Endothelial cell of umbilical vein (primary cell): Measurements from ENCODE around the gene SLC25A45. TPM values are rescaled to one million over a fixed set of nuclear protein-coding genes. Genes with fewer than 3 reads are reported as not detected.

ENCODE experiments used
- BruUV-seq: library from RNA; stranded (reverse); fragments of 400-500 nt; replicated peaks from 2 replicates; lab custom pipeline; 2021; lab: Mats Ljungman, UMichigan
- CTCF ChIA-PET: fragments of 300-600, 350-600 bp; sonication (Branson Sonifier 250); formaldehyde crosslinking; loops from one replicate; lab custom pipeline; 2021; ENCODE audit warnings: antibody characterized with exemption, inconsistent platforms; lab: Charles Lee
- POLR2A ChIA-PET: fragments of 300-600, 350-600 bp; sonication (Branson Sonifier 250); formaldehyde crosslinking; loops from one replicate; lab custom pipeline; 2021; ENCODE audit warnings: antibody characterized with exemption, inconsistent platforms; lab: Charles Lee
- DNase-seq: peaks from one replicate; pipeline ENCODE4 v3.0.0-alpha.2; 2011; ENCODE audit warnings: low read depth, low spot score
- FAIRE-seq: peaks from 2 replicates; lab custom pipeline; 2011; peaks lifted over from hg19 to GRCh38; lab: Jason Lieb, UNC
- H2AFZ ChIP-seq: 2 replicates; pipeline ENCODE4 v1.6.0; 2012; ENCODE audit warnings: low read depth, low read length, control low read depth, inconsistent platforms
- H3K27ac ChIP-seq: 2 replicates; pipeline ENCODE4 v1.5.1; 2011; ENCODE audit warnings: low read depth, mild to moderate bottlenecking, control low read depth, low read length, moderate library complexity; ENCODE audit not compliant: insufficient read depth
- H3K27me3 ChIP-seq, 2 experiments: 2 replicates each; pipeline versions ENCODE4 v1.6.0 to v1.6.1; 2011; ENCODE audit warnings: low read length in 2 of 2, mixed read lengths in 1 of 2; ENCODE audit not compliant: control insufficient read depth in 2 of 2, insufficient read depth in 2 of 2
- H3K36me3 ChIP-seq, 2 experiments: 2 replicates in 1 of 2; 3 replicates in 1 of 2; pipeline ENCODE4 v1.5.1; 2011; ENCODE audit warnings: low read length in 2 of 2, mild to moderate bottlenecking in 1 of 2, moderate library complexity in 1 of 2; ENCODE audit not compliant: control insufficient read depth in 2 of 2, insufficient read depth in 2 of 2; ENCODE audit errors: extremely low read depth in 1 of 2
- H3K4me1 ChIP-seq: 3 replicates; pipeline ENCODE4 v1.5.1; 2011; ENCODE audit warnings: mild to moderate bottlenecking, low read length; ENCODE audit not compliant: control insufficient read depth, insufficient read depth; ENCODE audit errors: extremely low read depth
- H3K4me2 ChIP-seq: 2 replicates; pipeline ENCODE4 v1.6.1; 2011; ENCODE audit warnings: low read length, control low read depth, mixed read lengths; ENCODE audit not compliant: insufficient read depth
- H3K4me3 ChIP-seq, 3 experiments: fragments of 200-600 bp in 1 of 3; sonication (generic), shearing (Covaris generic) in 1 of 3; replicated peaks in 1 of 3; 2 replicates each; pipeline ENCODE4 v1.5.1; 2011 to 2016; ENCODE audit warnings: control low read depth in 3 of 3, low read length in 3 of 3, mild to moderate bottlenecking in 2 of 3, inconsistent platforms in 1 of 3, low read depth in 1 of 3, moderate library complexity in 1 of 3; ENCODE audit not compliant: insufficient read depth in 1 of 3
- H3K79me2 ChIP-seq: 2 replicates; pipeline ENCODE4 v1.6.0; 2012; ENCODE audit warnings: low read length, inconsistent platforms; ENCODE audit not compliant: control insufficient read depth, insufficient read depth
- H3K9ac ChIP-seq: replicated peaks from 2 replicates; pipeline ENCODE3; 2011; ENCODE audit warnings: low read length, control low read depth; ENCODE audit not compliant: insufficient read depth; ENCODE audit errors: extremely low read depth
- H3K9me1 ChIP-seq: replicated peaks from 3 replicates; pipeline ENCODE4 v1.6.0; 2011; ENCODE audit warnings: mild to moderate bottlenecking, low read length; ENCODE audit not compliant: control insufficient read depth, insufficient read depth; ENCODE audit errors: extremely low read depth
- H3K9me3 ChIP-seq: replicated peaks from 2 replicates; pipeline ENCODE4 v1.5.1; 2012; ENCODE audit warnings: low read length, inconsistent platforms; ENCODE audit not compliant: control insufficient read depth, insufficient read depth
- H4K20me1 ChIP-seq: replicated peaks from 2 replicates; pipeline ENCODE3; 2011; ENCODE audit warnings: mild to moderate bottlenecking, low read length; ENCODE audit not compliant: control insufficient read depth, insufficient read depth; ENCODE audit errors: extremely low read depth
- CTCF ChIP-seq, 2 donors: IDR thresholded peaks; 1 replicate in 1 of 2; 2 replicates in 1 of 2; pipeline ENCODE4 v1.5.1; 2011; ENCODE audit warnings: low read length in 2 of 2, mild to moderate bottlenecking in 2 of 2, moderate library complexity in 2 of 2, control low read depth in 1 of 2, inconsistent platforms in 1 of 2, low read depth in 1 of 2; ENCODE audit not compliant: insufficient read depth in 1 of 2; ENCODE audit errors: extremely low read depth in 1 of 2
- EZH2 ChIP-seq: IDR thresholded peaks from 2 replicates; pipeline ENCODE4 v1.6.1; 2012; ENCODE audit warnings: borderline replicate concordance, low read depth, mild to moderate bottlenecking, moderate library complexity, low read length, inconsistent platforms; ENCODE audit not compliant: severe bottlenecking
- FOS ChIP-seq: IDR thresholded peaks from 2 replicates; pipeline ENCODE4 v1.6.1; 2011; ENCODE audit warnings: mild to moderate bottlenecking, low read length, moderate library complexity, borderline replicate concordance; ENCODE audit not compliant: insufficient read depth
- GATA2 ChIP-seq: IDR thresholded peaks from 2 replicates; pipeline ENCODE4 v1.7.0; 2011; ENCODE audit warnings: low read depth, mild to moderate bottlenecking, moderate library complexity, mixed read lengths, low read length; ENCODE audit not compliant: insufficient read length, insufficient read depth
- JUN ChIP-seq: IDR thresholded peaks from 2 replicates; pipeline ENCODE4 v1.6.1; 2011; ENCODE audit warnings: borderline replicate concordance, low read depth; ENCODE audit not compliant: insufficient read length, insufficient read depth
- MAX ChIP-seq: IDR thresholded peaks from 2 replicates; pipeline ENCODE4 v1.6.1; 2011; ENCODE audit not compliant: insufficient read depth, insufficient read length
- MYC ChIP-seq: IDR thresholded peaks from one replicate; pipeline ENCODE4 v1.6.1; 2011; ENCODE audit warnings: mild to moderate bottlenecking, low read depth, low read length
- POLR2A ChIP-seq: IDR thresholded peaks from 2 replicates; pipeline ENCODE4 v1.6.1; 2012; ENCODE audit warnings: low read depth, mild to moderate bottlenecking, control low read depth, low read length
- POLR2AphosphoS5 ChIP-seq: IDR thresholded peaks from 2 replicates; pipeline ENCODE4 v1.6.1; 2012; ENCODE audit warnings: low read depth, mild to moderate bottlenecking, control low read depth, low read length, moderate library complexity; ENCODE audit not compliant: insufficient read depth
- dilution Hi-C: fragments of 300-500 bp; cut with MboI; formaldehyde crosslinking; loops from one replicate; pipeline ENCODE4 v1.15.0; 2019; ENCODE audit warnings: low sequenced_read_pairs; ENCODE audit not compliant: extremely low pct_ligation_motif_present
- intact Hi-C: fragments of 100-400 bp; cut with micrococcal nuclease; formaldehyde crosslinking; loops from one replicate; pipeline ENCODE4 v1.10.0; 2022
- polyA plus RNA-seq, 4 experiments: library from polyadenylated mRNA; depleted of rRNA in 3 of 4; stranded (reverse) in 3 of 4; unstranded in 1 of 4; fragments of >200 nt; gene quantifications; 2 replicates each; pipeline versions ENCODE4 v1.2.1 to v1.2.3, GENCODE V29; 2011 to 2012; ENCODE audit warnings: missing spikeins in 1 of 4
- total RNA-seq: library from RNA; stranded (reverse); gene quantifications from 2 replicates; pipeline ENCODE4 v1.2.3, GENCODE V29; 2021

SLC25A45 gene
- total and polyA plus RNA-seq, 2 donors (not counting 3 experiments of a cell fraction or from before 2014, with no cell fraction given): 1.2 to 3.1 TPM

GRCh38 chr11:65392899-65393298 is 10.5 kb upstream of the SLC25A45 start:
- Histone ChIP-seq H3K27ac (no peak overlapping the region), H3K9me1 (no peaks in the 10 kb centered on the region), H3K79me2 (peaks cover 55% of the 10 kb centered on the region), H3K9me3 (no peaks in the 10 kb centered on the region), H3K4me1 (peaks cover 33% of the 10 kb centered on the region), H2AFZ (no peak overlapping the region), H4K20me1 (no peaks in the 10 kb centered on the region), H3K4me2 (no peak overlapping the region), H3K27me3 (no peaks in the 10 kb centered on the region), H3K36me3 (peaks cover 10 to 37% of the 10 kb centered on the region in 2 experiments), H3K4me3 (no peak overlapping the region), H3K9ac (no peak overlapping the region)
- no peak for TF ChIP-seq FOS
- TF ChIP-seq JUN: no peak
- no peak for TF ChIP-seq EZH2
- no peak for TF ChIP-seq POLR2A
- TF ChIP-seq CTCF (IDR thresholded peaks at IDR 0.05; ENCODE audit: extremely low read depth in 1 of 2, insufficient read depth in 1 of 2, low read depth in 1 of 2, low read length in 2 of 2): no peak
- TF ChIP-seq MAX: no peak
- no peak for TF ChIP-seq MYC
- TF ChIP-seq GATA2: no peak
- TF ChIP-seq POLR2AphosphoS5: no peak
- no TSS peak for BruUV-seq
- ChIA-PET POLR2A (no interaction called here), CTCF (no interaction called here)
- no peak for FAIRE-seq
- DNase-seq: no peak
- dilution Hi-C loops: no loop called here
- intact Hi-C loops: no loop called here
